ENCODE data around the gene COQ9.

DNA sequence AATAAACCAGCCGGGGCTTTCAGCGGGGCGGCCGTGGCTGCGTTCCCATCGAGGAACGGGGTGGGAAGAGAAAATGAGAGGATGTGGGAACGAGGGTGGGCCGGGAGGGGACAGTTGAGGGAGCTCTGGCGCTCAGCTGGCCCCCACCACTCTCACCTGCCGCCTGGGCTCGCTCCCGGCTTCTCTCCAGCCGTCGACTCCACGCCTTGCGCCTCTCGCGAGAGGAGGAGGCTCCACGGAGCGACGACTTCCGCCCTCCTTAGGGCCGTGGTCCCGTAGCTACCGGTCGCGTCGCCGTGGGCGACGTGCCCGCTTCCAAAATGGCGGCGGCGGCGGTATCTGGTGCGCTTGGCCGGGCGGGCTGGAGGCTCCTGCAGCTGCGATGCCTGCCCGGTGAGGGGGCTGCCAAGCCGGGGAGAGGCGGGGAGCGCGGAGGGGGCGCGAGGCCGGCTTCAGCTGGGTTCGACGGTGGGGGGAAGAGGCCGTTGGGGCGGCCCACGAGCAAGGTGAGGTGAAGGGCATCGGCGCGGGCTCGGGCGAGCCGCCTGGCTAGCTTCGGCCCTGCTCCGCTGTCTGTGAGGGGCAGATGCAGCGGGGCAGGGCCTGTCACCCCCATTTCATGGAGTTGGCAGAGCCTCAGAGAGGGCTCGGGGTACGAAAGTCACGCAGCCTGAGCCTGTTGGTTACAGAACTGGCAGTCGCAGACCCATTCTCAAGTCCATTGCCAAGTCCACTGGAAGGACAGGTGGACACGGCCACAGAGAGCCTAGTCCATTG lies at the start of gene COQ9, which contains the start of gene CIAPIN1:
- peak; percentile 99 for TF ChIP-seq TAF1 (IDR thresholded peaks at IDR 0.05; ENCODE audit: borderline replicate concordance, low read depth, low read length)
- TF ChIP-seq POLR2A (IDR thresholded peaks at IDR 0.05; ENCODE audit: low read depth, low read length): peak; percentile 96
